GM12878 (cell line): ENCODE data around the gene ZMYND10. TPM values are rescaled to one million over a fixed set of nuclear protein-coding genes. Genes with fewer than 3 reads are reported as not detected.

Experiments used
- ATAC-seq: fragments of 200-7000 bp; cut with Tn5 transposase; 3 replicates; pipeline ENCODE4 v1.9.1; 2020; ENCODE audit warnings: mild to moderate bottlenecking, moderate library complexity
- BruUV-seq: library from RNA; stranded (reverse); fragments of 400-500 nt; replicated peaks from 2 replicates; lab custom pipeline; 2021; lab: Mats Ljungman, UMichigan
- CTCF ChIA-PET: fragments of 300-600 bp; sonication (Branson Sonifier 250); formaldehyde crosslinking; extraction: SDS; loops from one replicate; lab custom pipeline; 2021; ENCODE audit warnings: inconsistent platforms; lab: Yijun Ruan, JAX
- POLR2A ChIA-PET: fragments of 350-600 bp; formaldehyde crosslinking; extraction: SDS; loops from one replicate; lab custom pipeline; 2021; ENCODE audit warnings: inconsistent platforms; lab: Charles Lee
- RAD21 ChIA-PET: fragments of 300-600 bp; sonication (Branson Sonifier 250); formaldehyde crosslinking; loops from one replicate; lab custom pipeline; 2023; ENCODE audit warnings: antibody characterized with exemption; ENCODE audit not compliant: unreplicated experiment; lab: Charles Lee
- SMC1A ChIA-PET: fragments of 300-600 bp; sonication (Branson Sonifier 250); formaldehyde crosslinking; loops from one replicate; lab custom pipeline; 2023; ENCODE audit not compliant: unreplicated experiment, uncharacterized antibody; lab: Charles Lee
- DNase-seq: peaks from one replicate; pipeline ENCODE4 v3.0.0-alpha.2; 2011; ENCODE audit warnings: low read depth, low spot score
- FAIRE-seq: peaks from 3 replicates; lab custom pipeline; 2011; peaks lifted over from hg19 to GRCh38; lab: Jason Lieb, UNC
- H2AFZ ChIP-seq: 2 replicates; pipeline ENCODE4 v1.6.0; 2011; ENCODE audit warnings: low read depth, low read length, control low read depth; ENCODE audit not compliant: control insufficient read depth
- H3K27ac ChIP-seq: 2 replicates; pipeline ENCODE4 v1.5.1; 2011; ENCODE audit warnings: control low read depth; ENCODE audit not compliant: control insufficient read depth, insufficient read depth
- H3K27me3 ChIP-seq, 2 experiments: replicated peaks in 1 of 2; 2 replicates each; pipeline versions ENCODE4 v1.6.0 to v1.6.1; 2011; ENCODE audit warnings: low read length in 1 of 2; ENCODE audit not compliant: control insufficient read depth in 2 of 2, insufficient read depth in 2 of 2
- H3K36me3 ChIP-seq, 2 experiments: 2 replicates each; pipeline ENCODE4 v1.5.1; 2011; ENCODE audit warnings: low read length in 1 of 2; ENCODE audit not compliant: control insufficient read depth in 2 of 2, insufficient read depth in 2 of 2
- H3K4me1 ChIP-seq: 2 replicates; pipeline ENCODE4 v1.6.1; 2011; ENCODE audit warnings: mild to moderate bottlenecking, low read length, moderate library complexity, mixed read lengths; ENCODE audit not compliant: control insufficient read depth, insufficient read depth
- H3K4me2 ChIP-seq: 2 replicates; pipeline ENCODE4 v1.6.0; 2011; ENCODE audit warnings: control low read depth; ENCODE audit not compliant: control insufficient read depth, insufficient read depth
- H3K4me3 ChIP-seq: fragments of 200-600 bp; sonication (generic); 2 replicates; pipeline ENCODE4 v1.5.1; 2016
- H3K79me2 ChIP-seq: 2 replicates; pipeline ENCODE4 v1.6.0; 2011; ENCODE audit warnings: low read length; ENCODE audit not compliant: control insufficient read depth, insufficient read depth
- H3K9ac ChIP-seq: 2 replicates; pipeline ENCODE4 v1.8.0; 2011; ENCODE audit warnings: low read length, control low read depth, mixed read lengths; ENCODE audit not compliant: control insufficient read depth, insufficient read depth
- H3K9me3 ChIP-seq: replicated peaks from 3 replicates; pipeline ENCODE4 v1.5.1; 2011; ENCODE audit warnings: mild to moderate bottlenecking, low read length; ENCODE audit not compliant: control insufficient read depth, insufficient read depth
- H4K20me1 ChIP-seq: 2 replicates; pipeline ENCODE4 v1.6.0; 2011; ENCODE audit not compliant: control insufficient read depth, insufficient read depth
- TAF1 ChIP-seq: IDR thresholded peaks from 2 replicates; pipeline ENCODE4 v1.6.1; 2011; ENCODE audit warnings: mild to moderate bottlenecking, low read depth, low read length, borderline replicate concordance
- WGBS: methylation state at CpG from one replicate; pipeline ENCODE4 v1.1.6; 2016; ENCODE audit warnings: low lambda C conversion rate; ENCODE audit not compliant: insufficient replicate concordance, insufficient coverage; ENCODE audit errors: missing lambda C conversion rate; 5-methylcytosine and 5-hydroxymethylcytosine counted together
- in situ Hi-C: fragments of 300-500 bp; cut with MboI; formaldehyde crosslinking; loops from 9 replicates; pipeline ENCODE4 v1.14.3; 2018; ENCODE audit warnings: mixed read lengths
- intact Hi-C: fragments of 100-400 bp; cut with micrococcal nuclease; formaldehyde crosslinking; loops from one replicate; pipeline ENCODE4 v1.14.2; 2022; ENCODE audit not compliant: unreplicated experiment
- polyA plus RNA-seq, 11 experiments: library from polyadenylated mRNA; depleted of rRNA in 4 of 11; unstranded in 6 of 11; stranded (reverse) in 5 of 11; fragments of >200 nt; fragmentation: Nextera tagmentation in 4 of 11; fragmentation: Illumina TruSeq in 1 of 11; extraction: Ambion mirVana in 4 of 11; extraction: Trizol in 1 of 11; gene quantifications; 1 replicate in 1 of 11; 2 replicates in 10 of 11; pipeline versions ENCODE4 v1.2.1 to v1.2.3, GENCODE V29; 2011 to 2016; ENCODE audit warnings: inconsistent platforms in 2 of 11, missing spikeins in 2 of 11, low read depth in 1 of 11
- total RNA-seq, 4 experiments: library from RNA; depleted of rRNA in 3 of 4; stranded (reverse); fragments of >200 nt in 3 of 4; fragmentation: Illumina TruSeq in 1 of 4; extraction: Trizol in 1 of 4; gene quantifications; 2 replicates each; pipeline versions ENCODE4 v1.2.1 to v1.2.3, GENCODE V29; 2013 to 2021
- TF ChIP-seq, protein P1 (sequence below): fragments of 450-650 bp; IDR thresholded peaks from 2 replicates; pipeline ENCODE4 v1.6.1; 2017; ENCODE audit warnings: low read depth, mild to moderate bottlenecking, moderate library complexity

Gene ZMYND10
- total and polyA plus RNA-seq, 10 of the 15 experiments (the other 5 are each of a cell fraction or from before 2014, with no cell fraction given), result 0.11 to 1.0 (median 0.37) TPM

DNA sequence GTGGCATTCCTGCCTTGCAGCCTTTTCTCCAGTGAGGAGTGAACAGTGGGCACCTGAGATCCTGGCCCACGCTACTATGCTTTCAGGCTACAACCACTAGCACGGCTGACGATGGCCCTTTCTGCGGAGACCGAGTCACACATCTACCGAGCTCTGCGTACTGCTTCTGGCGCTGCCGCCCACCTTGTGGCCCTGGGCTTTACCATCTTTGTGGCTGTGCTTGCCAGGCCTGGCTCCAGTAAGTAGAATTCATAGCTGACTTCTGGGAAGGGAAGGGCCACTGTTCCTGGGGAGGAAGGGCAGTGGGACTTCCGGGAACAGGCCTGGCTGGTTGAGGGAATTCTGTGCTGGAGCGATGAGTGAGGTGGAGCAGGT, 5.8 kb upstream of the ZMYND10 start:
- Histone ChIP-seq H3K79me2 (peaks cover 22% of the 10 kb centered on the region), H3K36me3 (peaks cover 8 to 19% of the 10 kb centered on the region in 2 experiments; a peak in 2 of 4 replicates)
- POLR2A ChIA-PET, result interaction anchor here (1.3 to 4.3 kb wide), 7 partner anchors 9 to 218 kb away, joined by 3 to 84 read pairs (median 7); partner anchors contain the start of genes C3orf18, HEMK1, HYAL3 and IFRD2

More for the DNA sequence above, 5.8 kb upstream of the ZMYND10 start:
- Histone ChIP-seq H3K27ac (no peak overlapping the region; the same call in 1 of the 2 replicates), H3K9ac (peak overlapping the region; percentile 73), H3K4me2 (peak overlapping the region; percentile 82), H3K9me3 (no peaks in the 10 kb centered on the region), H2AFZ (peak overlapping the region; percentile 99), H3K4me1 (peaks cover 18% of the 10 kb centered on the region), H3K4me3 (peak overlapping the region; percentile 83), H4K20me1 (no peaks in the 10 kb centered on the region), H3K27me3 (no peaks in the 10 kb centered on the region)
- WGBS, result 53% methylated on average over 11 of the region's 11 CpGs
- no peak for DNase-seq
- CTCF ChIA-PET, result interaction anchor here (1.4 to 4.9 kb wide), 2 partner anchors 13 to 36 kb away, joined by 4 to 59 read pairs; partner anchors contain the start of gene RASSF1
- ATAC-seq, result no peak
- SMC1A ChIA-PET, result interaction anchor here (1.0 kb wide), 2 partner anchors 11 to 221 kb away, joined by 3 read pairs; partner anchors contain the start of gene RASSF1
- TF ChIP-seq, protein P1, sequence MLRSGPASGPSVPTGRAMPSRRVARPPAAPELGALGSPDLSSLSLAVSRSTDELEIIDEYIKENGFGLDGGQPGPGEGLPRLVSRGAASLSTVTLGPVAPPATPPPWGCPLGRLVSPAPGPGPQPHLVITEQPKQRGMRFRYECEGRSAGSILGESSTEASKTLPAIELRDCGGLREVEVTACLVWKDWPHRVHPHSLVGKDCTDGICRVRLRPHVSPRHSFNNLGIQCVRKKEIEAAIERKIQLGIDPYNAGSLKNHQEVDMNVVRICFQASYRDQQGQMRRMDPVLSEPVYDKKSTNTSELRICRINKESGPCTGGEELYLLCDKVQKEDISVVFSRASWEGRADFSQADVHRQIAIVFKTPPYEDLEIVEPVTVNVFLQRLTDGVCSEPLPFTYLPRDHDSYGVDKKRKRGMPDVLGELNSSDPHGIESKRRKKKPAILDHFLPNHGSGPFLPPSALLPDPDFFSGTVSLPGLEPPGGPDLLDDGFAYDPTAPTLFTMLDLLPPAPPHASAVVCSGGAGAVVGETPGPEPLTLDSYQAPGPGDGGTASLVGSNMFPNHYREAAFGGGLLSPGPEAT, result 0 out of 2 replicates have a peak, but pooled peaks have one; percentile 6
- TF ChIP-seq TAF1, result no peak
- in situ Hi-C loops, result loop anchor here (10.0 kb wide), 1 partner anchor 1033 kb away; the partner anchor contains the start of gene MANF
- BruUV-seq, result no TSS peak
- no peak for FAIRE-seq
- RAD21 ChIA-PET, result interaction anchor here (1.4 to 2.8 kb wide), 3 partner anchors 14 to 265 kb away, joined by 3 to 16 read pairs (median 13); partner anchors contain the start of genes CISH and MAPKAPK3
- intact Hi-C loops, result loop anchor here (1.0 kb wide), 1 partner anchor 8 kb away; the partner anchor contains the start of gene TMEM115
